Memory B cell (primary cell): Measurements from ENCODE around the gene TRIM27.
"Not testable (repeated sequence)": the region's sequence is repeated elsewhere in the genome, so short reads cannot be mapped to it uniquely, and the experiment has no call there.

ENCODE experiments used
- ATAC-seq: fragments of 150-1000 bp; cut with Tn5 transposase; 2 replicates; pipeline ENCODE4 v1.10.0; 2021; ENCODE audit warnings: low read depth, mild to moderate bottlenecking, moderate library complexity
- DNase-seq, 2 donors: peaks; one replicate each; pipeline ENCODE4 v3.0.0; 2022; ENCODE audit warnings: low spot score in 2 of 2
- H3K27ac Mint-ChIP-seq: one replicate; pipeline ENCODE4 v1.8.0; 2022; ENCODE audit warnings: mild to moderate bottlenecking, moderate library complexity, mixed read lengths
- H3K27me3 Mint-ChIP-seq: one replicate; pipeline ENCODE4 v1.8.0; 2022; ENCODE audit warnings: mixed read lengths
- H3K36me3 Mint-ChIP-seq: one replicate; pipeline ENCODE4 v1.8.0; 2022; ENCODE audit warnings: mild to moderate bottlenecking, mixed read lengths
- H3K4me1 Mint-ChIP-seq: one replicate; pipeline ENCODE4 v1.8.0; 2022; ENCODE audit warnings: mixed read lengths
- H3K4me3 Mint-ChIP-seq: one replicate; pipeline ENCODE4 v1.8.0; 2022; ENCODE audit warnings: mild to moderate bottlenecking, moderate library complexity, mixed read lengths
- H3K9me3 Mint-ChIP-seq: one replicate; pipeline ENCODE4 v1.8.0; 2022; ENCODE audit warnings: mixed read lengths

Gene TRIM27

GRCh38 chr6:28871335-28872156 lies 52.2 kb downstream of the TRIM27 start:
- Mint-ChIP-seq H3K36me3 (no peaks in the 10 kb centered on the region), H3K27me3 (peaks cover 11% of the 10 kb centered on the region), H3K4me3 (no peak overlapping the region), H3K9me3 (no peaks in the 10 kb centered on the region), H3K4me1 (peaks cover 3% of the 10 kb centered on the region), H3K27ac (no peak overlapping the region)
- DNase-seq (no peak), ATAC-seq (no peak)

GRCh38 chr6:28868873-28869272 lies 54.9 kb downstream of the TRIM27 start:
- DNase-seq = no peak
- Mint-ChIP-seq H3K9me3 (no peaks in the 10 kb centered on the region), H3K36me3 (no peaks in the 10 kb centered on the region), H3K27ac (no peak overlapping the region), H3K4me1 (peaks cover 9% of the 10 kb centered on the region), H3K27me3 (no peaks in the 10 kb centered on the region), H3K4me3 (no peak overlapping the region)
- ATAC-seq = no peak

- peaks cover 17% of the 10 kb centered on the region for H3K4me1 Mint-ChIP-seq
- ATAC-seq = peak; percentile 15
- H3K27me3 Mint-ChIP-seq = no peaks in the 10 kb centered on the region
- H3K36me3 Mint-ChIP-seq = peaks cover 2% of the 10 kb centered on the region
- DNase-seq = no peak
- H3K27ac Mint-ChIP-seq = peak overlapping the region; percentile 89
- peaks cover 5% of the 10 kb centered on the region for H3K9me3 Mint-ChIP-seq
- peak overlapping the region; percentile 91 for H3K4me3 Mint-ChIP-seq
These were observed 56.7 kb downstream of the TRIM27 start for GRCh38 chr6:28867086-28867409.

- peak overlapping the region; percentile 89 for H3K27ac Mint-ChIP-seq
- peaks cover 17% of the 10 kb centered on the region for H3K4me1 Mint-ChIP-seq
- not testable (repeated sequence) for H3K27me3 Mint-ChIP-seq, H3K36me3 Mint-ChIP-seq, H3K9me3 Mint-ChIP-seq
- peak overlapping the region; percentile 91 for H3K4me3 Mint-ChIP-seq
- ATAC-seq (peak; percentile 73), DNase-seq (peak; percentile 63 to 78)
These were observed 57.3 kb downstream of the TRIM27 start for GRCh38 chr6:28866205-28867085.

GRCh38 chr6:28865401-28866204 lies 58.2 kb downstream of the TRIM27 start:
- peaks cover 9% of the 10 kb centered on the region for H3K9me3 Mint-ChIP-seq
- peaks cover 2% of the 10 kb centered on the region for H3K36me3 Mint-ChIP-seq
- H3K4me3 Mint-ChIP-seq = peak overlapping the region; percentile 91
- ATAC-seq (peak; percentile 3), DNase-seq (peak in 1 of 2 donors; percentile 19)
- peak overlapping the region; percentile 89 for H3K27ac Mint-ChIP-seq
- peaks cover 17% of the 10 kb centered on the region for H3K4me1 Mint-ChIP-seq
- H3K27me3 Mint-ChIP-seq = no peaks in the 10 kb centered on the region

- ATAC-seq (no peak), DNase-seq (no peak)
- Mint-ChIP-seq H3K27me3 (no peaks in the 10 kb centered on the region), H3K9me3 (peaks cover 9% of the 10 kb centered on the region), H3K27ac (no peak overlapping the region), H3K4me1 (peaks cover 17% of the 10 kb centered on the region), H3K4me3 (peak overlapping the region; percentile 86), H3K36me3 (peaks cover 2% of the 10 kb centered on the region)
These were observed 59.4 kb downstream of the TRIM27 start for GRCh38 chr6:28864326-28864923.

- Mint-ChIP-seq H3K4me1 (peaks cover 17% of the 10 kb centered on the region), H3K36me3 (peaks cover 2% of the 10 kb centered on the region), H3K4me3 (peak overlapping the region; percentile 86), H3K9me3 (peaks cover 9% of the 10 kb centered on the region), H3K27ac (peak overlapping the region; percentile 97), H3K27me3 (no peaks in the 10 kb centered on the region)
- DNase-seq (peak; percentile 69), ATAC-seq (peak; percentile 24)
These were observed 60.0 kb downstream of the TRIM27 start for GRCh38 chr6:28863604-28864325.

GRCh38 chr6:28862077-28862476 lies 61.7 kb downstream of the TRIM27 start:
- Mint-ChIP-seq H3K27me3 (peaks cover 2% of the 10 kb centered on the region), H3K27ac (no peak overlapping the region), H3K4me1 (peaks cover 16% of the 10 kb centered on the region), H3K4me3 (no peak overlapping the region), H3K9me3 (peaks cover 9% of the 10 kb centered on the region), H3K36me3 (peaks cover 2% of the 10 kb centered on the region)
- ATAC-seq (no peak), DNase-seq (no peak)

- peaks cover 2% of the 10 kb centered on the region for H3K27me3 Mint-ChIP-seq
- H3K27ac Mint-ChIP-seq = no peak overlapping the region
- no peak for ATAC-seq
- no peak overlapping the region for H3K4me3 Mint-ChIP-seq
- H3K36me3 Mint-ChIP-seq = peaks cover 2% of the 10 kb centered on the region
- no peak for DNase-seq
- peaks cover 13% of the 10 kb centered on the region for H3K4me1 Mint-ChIP-seq
- peaks cover 9% of the 10 kb centered on the region for H3K9me3 Mint-ChIP-seq
These were observed 62.4 kb downstream of the TRIM27 start for GRCh38 chr6:28861339-28861738.

- Mint-ChIP-seq H3K4me3 (no peak overlapping the region), H3K27ac (no peak overlapping the region), H3K9me3 (peaks cover 13% of the 10 kb centered on the region), H3K27me3 (peaks cover 2% of the 10 kb centered on the region), H3K36me3 (peaks cover 4% of the 10 kb centered on the region), H3K4me1 (peaks cover 13% of the 10 kb centered on the region)
- no peak for DNase-seq
- no peak for ATAC-seq
These were observed 63.2 kb downstream of the TRIM27 start for GRCh38 chr6:28860581-28860980.

- Mint-ChIP-seq H3K4me3 (no peak overlapping the region), H3K27ac (no peak overlapping the region), H3K9me3 (peaks cover 13% of the 10 kb centered on the region), H3K4me1 (peaks cover 8% of the 10 kb centered on the region), H3K36me3 (peaks cover 4% of the 10 kb centered on the region), H3K27me3 (peaks cover 2% of the 10 kb centered on the region)
- no peak for DNase-seq
- no peak for ATAC-seq
These were observed 64.8 kb downstream of the TRIM27 start for GRCh38 chr6:28858963-28859362.

GRCh38 chr6:28856620-28857005 lies 67.2 kb downstream of the TRIM27 start:
- H3K9me3 Mint-ChIP-seq = peaks cover 8% of the 10 kb centered on the region
- no peaks in the 10 kb centered on the region for H3K4me1 Mint-ChIP-seq

GRCh38 chr6:28854405-28854804 lies 69.4 kb downstream of the TRIM27 start:
- not testable (repeated sequence) for H3K36me3 Mint-ChIP-seq, ATAC-seq, H3K27me3 Mint-ChIP-seq, H3K9me3 Mint-ChIP-seq, H3K4me3 Mint-ChIP-seq, DNase-seq, H3K27ac Mint-ChIP-seq, H3K4me1 Mint-ChIP-seq

More at GRCh38 chr6:28856620-28857005, 67.2 kb downstream of the TRIM27 start:
- Mint-ChIP-seq H3K27me3 (peaks cover 2% of the 10 kb centered on the region), H3K36me3 (peaks cover 2% of the 10 kb centered on the region), H3K4me3 (no peak overlapping the region), H3K27ac (no peak overlapping the region)
- DNase-seq (no peak), ATAC-seq (peak; percentile 80)
